Activated CD4-positive, alpha-beta T cell treated with anti-CD3 and anti-CD28 coated beads, Interleukin-2, amount 10 ng/mL, durations not matched to agents 24 days and 14 days (primary cell): ENCODE results near the gene PEX12. TPM values are rescaled to one million over a fixed set of nuclear protein-coding genes. Genes with fewer than 3 reads are reported as not detected.
"Not testable (repeated sequence)": the region's sequence is repeated elsewhere in the genome, so short reads cannot be mapped to it uniquely, and the experiment has no call there.

Source experiments
- DNase-seq: peaks from one replicate; pipeline ENCODE4 v3.0.0; 2022
- H3K27ac Mint-ChIP-seq: one replicate; pipeline ENCODE4 v1.8.0; 2022; ENCODE audit warnings: mild to moderate bottlenecking, mixed read lengths
- H3K27me3 Mint-ChIP-seq: one replicate; pipeline ENCODE4 v1.8.0; 2022; ENCODE audit warnings: mixed read lengths
- H3K36me3 Mint-ChIP-seq: one replicate; pipeline ENCODE4 v1.8.0; 2022; ENCODE audit warnings: low read depth, mild to moderate bottlenecking, mixed read lengths
- H3K4me1 Mint-ChIP-seq: one replicate; pipeline ENCODE4 v1.8.0; 2021; ENCODE audit warnings: mixed read lengths
- H3K4me3 Mint-ChIP-seq: one replicate; pipeline ENCODE4 v1.8.0; 2022; ENCODE audit warnings: mild to moderate bottlenecking, moderate library complexity, mixed read lengths
- H3K9me3 Mint-ChIP-seq: one replicate; pipeline ENCODE4 v1.8.0; 2021; ENCODE audit warnings: mixed read lengths
- intact Hi-C: fragments of 100-400 bp; cut with micrococcal nuclease; formaldehyde crosslinking; loops from one replicate; pipeline ENCODE4 v1.15.1; 2023
- total RNA-seq: library from RNA; stranded (reverse); gene quantifications from 2 replicates; pipeline ENCODE4 v1.2.3, GENCODE V29; 2022

PEX12 gene
- 4.5 and 4.8 TPM in 2 replicates for total RNA-seq

DNA sequence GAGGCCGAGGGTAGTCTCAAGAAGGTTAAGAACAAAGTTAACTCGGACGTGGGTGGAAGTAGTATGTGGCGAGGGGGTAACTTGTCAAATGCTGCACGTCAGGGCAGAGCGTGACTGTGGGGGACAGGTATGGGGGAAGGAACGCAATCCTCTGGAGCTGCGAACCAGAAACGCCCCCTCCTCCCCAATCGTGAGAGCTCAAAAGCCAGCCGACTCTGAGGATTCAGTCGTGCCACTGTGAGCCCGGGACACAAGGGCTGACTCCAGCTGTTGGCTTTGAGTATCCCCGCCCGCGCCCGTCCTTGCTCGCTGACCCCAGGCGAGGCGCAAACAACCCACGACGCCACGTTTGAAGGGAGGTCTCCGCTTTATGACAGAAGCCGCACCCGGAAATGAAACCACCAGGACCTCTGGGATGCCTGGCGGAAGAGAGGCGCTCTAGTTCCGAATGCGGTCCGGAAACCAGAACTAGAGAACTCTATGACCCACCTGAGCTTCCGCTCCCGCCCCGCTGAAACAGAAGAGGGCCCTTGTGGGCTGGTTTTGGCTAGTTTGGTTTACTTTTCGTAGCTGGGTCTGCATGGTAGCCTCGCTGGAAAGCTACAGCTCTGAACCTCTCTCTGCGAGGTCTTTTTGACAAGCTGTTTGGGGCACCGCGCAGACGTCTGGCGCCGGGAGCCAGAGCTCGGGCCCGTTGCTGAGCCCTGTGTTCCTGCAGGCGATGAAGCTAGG, at the start of gene PEX12:
Gene PEX12 (minus strand): TSS at position 375 of the 732 bp plus-strand sequence. CDS start 550 bp downstream, outside the sequence.
- intact Hi-C loops, result loop anchor here (1.0 kb wide), 2 partner anchors 9 to 10 kb away; partner anchors contain the start of gene AP2B1
- Mint-ChIP-seq H3K4me3 (peak within 1 kb of the TSS; percentile 94), H3K9me3 (no peaks in the 10 kb centered on the region), H3K4me1 (peaks cover 24% of the 10 kb centered on the region), H3K36me3 (peaks cover 14% of the 10 kb centered on the region), H3K27ac (peak within 1 kb of the TSS; percentile 91), H3K27me3 (peaks cover under 1% of the 10 kb centered on the region)
- peak; percentile 96 for DNase-seq

DNA sequence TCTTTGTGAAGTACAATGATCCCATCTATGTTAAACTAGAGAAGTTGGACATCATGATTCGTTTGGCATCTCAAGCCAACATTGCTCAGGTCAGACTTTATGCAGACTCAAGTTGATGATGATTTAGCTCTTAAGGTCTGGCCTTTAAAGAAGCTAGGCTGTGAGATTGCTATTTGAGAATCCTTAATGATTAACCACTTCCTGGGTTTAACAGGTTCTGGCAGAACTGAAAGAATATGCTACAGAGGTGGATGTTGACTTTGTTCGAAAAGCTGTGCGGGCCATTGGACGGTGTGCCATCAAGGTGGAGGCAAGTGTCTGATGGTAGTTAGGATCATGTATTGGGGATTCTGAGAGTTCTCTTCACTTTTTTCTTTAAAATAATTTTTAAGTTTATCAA, 49.0 kb upstream of the PEX12 start:
- Mint-ChIP-seq H3K9me3 (no peaks in the 10 kb centered on the region), H3K4me1 (peaks cover 6% of the 10 kb centered on the region), H3K27me3 (no peaks in the 10 kb centered on the region), H3K4me3 (no peak overlapping the region), H3K36me3 (peaks cover 48% of the 10 kb centered on the region), H3K27ac (no peak overlapping the region)
- intact Hi-C loops, result no loop called here
- no peak for DNase-seq

GRCh38 chr17:35621768-35622167, 43.4 kb upstream of the PEX12 start:
- no peak for DNase-seq
- Mint-ChIP-seq H3K9me3 (no peaks in the 10 kb centered on the region), H3K27me3 (no peaks in the 10 kb centered on the region), H3K36me3 (peaks cover 29% of the 10 kb centered on the region), H3K4me1 (no peaks in the 10 kb centered on the region), H3K4me3 (no peak overlapping the region), H3K27ac (no peak overlapping the region)
- intact Hi-C loops, result no loop called here

DNA sequence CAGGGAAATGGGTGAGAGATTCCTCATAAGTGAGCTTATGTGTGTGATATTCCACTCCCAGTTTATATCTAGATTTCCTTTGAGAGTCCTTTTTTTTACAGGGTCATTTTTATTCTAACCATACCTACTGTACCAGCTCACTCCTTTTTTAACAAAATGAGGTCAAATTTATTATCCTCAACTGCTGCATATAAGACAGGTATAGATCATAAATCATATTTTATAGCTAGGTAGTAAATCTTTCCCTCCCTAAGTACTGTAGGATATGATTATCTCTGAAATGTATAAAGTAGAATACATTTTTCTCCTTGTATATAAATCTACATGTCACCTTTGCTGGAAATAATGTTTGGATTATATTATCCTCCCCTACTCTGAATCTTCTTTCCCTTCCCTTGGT, 40.3 kb upstream of the PEX12 start:
- Mint-ChIP-seq H3K36me3 (peaks cover 12% of the 10 kb centered on the region), H3K9me3 (no peaks in the 10 kb centered on the region), H3K27ac (no peak overlapping the region), H3K4me3 (no peak overlapping the region), H3K27me3 (no peaks in the 10 kb centered on the region), H3K4me1 (no peaks in the 10 kb centered on the region)
- DNase-seq, result no peak
- intact Hi-C loops, result no loop called here

GRCh38 chr17:35617505-35617904, 39.1 kb upstream of the PEX12 start:
- Mint-ChIP-seq H3K4me1 (peaks cover 3% of the 10 kb centered on the region), H3K9me3 (no peaks in the 10 kb centered on the region), H3K27ac (no peak overlapping the region), H3K27me3 (no peaks in the 10 kb centered on the region), H3K4me3 (no peak overlapping the region), H3K36me3 (peaks cover 16% of the 10 kb centered on the region)
- intact Hi-C loops, result no loop called here
- DNase-seq, result no peak

DNA sequence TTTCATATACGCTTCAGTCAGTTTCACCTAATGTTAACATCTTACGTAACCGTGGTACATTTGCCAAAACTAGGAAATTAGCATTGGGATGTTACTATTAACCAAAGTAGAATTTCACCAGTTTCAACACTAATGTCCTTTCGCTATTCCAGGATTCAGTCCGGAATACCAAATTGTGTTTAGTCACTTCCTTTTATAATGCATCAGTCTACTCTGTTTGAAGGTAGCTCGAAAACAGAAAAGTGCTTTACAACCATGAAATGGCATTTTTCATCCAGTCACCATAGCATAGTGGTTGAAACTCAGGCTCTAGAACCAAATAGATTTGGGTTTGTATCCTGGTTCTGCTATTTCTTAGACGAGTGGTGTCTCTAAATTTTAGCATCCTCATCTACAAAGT, 38.2 kb upstream of the PEX12 start:
- Mint-ChIP-seq H3K4me3 (no peak overlapping the region), H3K27ac (no peak overlapping the region), H3K36me3 (peaks cover 24% of the 10 kb centered on the region), H3K27me3 (no peaks in the 10 kb centered on the region), H3K4me1 (peaks cover 3% of the 10 kb centered on the region), H3K9me3 (no peaks in the 10 kb centered on the region)
- intact Hi-C loops, result no loop called here
- DNase-seq, result no peak

DNA sequence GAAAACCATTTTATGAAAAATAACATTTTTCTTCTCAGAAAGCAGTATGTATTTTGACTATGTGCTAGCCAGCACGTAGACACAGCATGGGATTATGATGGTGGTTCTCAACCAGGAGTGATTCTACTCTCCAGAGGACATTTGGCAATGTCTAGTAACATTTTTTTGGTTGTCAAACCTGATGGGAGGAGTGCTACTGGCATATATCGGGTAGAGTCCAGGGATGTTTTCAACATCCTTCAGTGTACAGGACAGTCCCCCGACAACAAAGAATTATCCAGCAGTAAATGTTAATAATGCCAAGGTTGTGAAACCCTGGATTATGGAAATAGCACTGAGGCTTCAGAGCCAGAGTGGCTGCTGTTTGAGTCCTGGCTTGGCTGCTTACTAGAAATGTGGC, 36.4 kb upstream of the PEX12 start:
- Mint-ChIP-seq H3K9me3 (no peaks in the 10 kb centered on the region), H3K36me3 (peaks cover 25% of the 10 kb centered on the region), H3K4me3 (no peak overlapping the region), H3K4me1 (peaks cover 3% of the 10 kb centered on the region), H3K27me3 (no peaks in the 10 kb centered on the region), H3K27ac (no peak overlapping the region)
- intact Hi-C loops, result no loop called here
- DNase-seq, result no peak

DNA sequence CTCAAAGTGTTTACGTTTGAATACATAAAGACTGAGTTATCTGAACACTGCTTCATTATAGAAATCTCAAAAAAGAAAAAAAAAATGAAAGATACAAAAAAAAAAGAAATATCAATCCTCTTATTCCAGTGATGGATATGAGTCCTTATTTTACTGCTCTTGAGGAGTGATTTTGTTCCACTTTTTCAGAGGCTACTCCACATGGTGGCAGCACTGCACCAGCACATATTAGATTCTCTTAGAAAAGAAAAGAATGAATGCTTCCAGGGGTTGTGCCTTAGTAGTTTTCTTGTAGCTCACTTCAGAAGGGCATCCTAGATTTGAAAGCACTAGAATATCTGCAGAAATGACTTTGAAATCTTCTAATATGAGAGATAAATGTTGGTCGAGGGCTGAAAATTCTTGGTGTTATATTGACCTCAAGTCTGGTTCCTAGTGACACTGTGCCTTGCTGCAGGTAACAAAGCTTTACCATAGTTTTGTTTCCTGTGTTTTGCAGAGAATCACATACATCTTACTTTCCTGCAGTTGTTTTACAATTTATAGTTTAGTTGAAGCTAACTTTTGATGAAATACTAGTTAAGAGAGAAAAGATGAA, 34.7 kb upstream of the PEX12 start:
- H3K9me3 Mint-ChIP-seq, result no peaks in the 10 kb centered on the region
- H3K27me3 Mint-ChIP-seq, result no peaks in the 10 kb centered on the region
- intact Hi-C loops, result loop anchor here (1.0 kb wide), 1 partner anchor 134 kb away; no protein-coding TSS in a partner anchor
- DNase-seq, result peak; percentile 79
- no peak overlapping the region for H3K4me3 Mint-ChIP-seq
- H3K4me1 Mint-ChIP-seq, result peaks cover 3% of the 10 kb centered on the region
- no peak overlapping the region for H3K27ac Mint-ChIP-seq
- H3K36me3 Mint-ChIP-seq, result peaks cover 37% of the 10 kb centered on the region

- H3K27ac Mint-ChIP-seq, DNase-seq, H3K9me3 Mint-ChIP-seq, H3K27me3 Mint-ChIP-seq, H3K4me1 Mint-ChIP-seq, H3K4me3 Mint-ChIP-seq, intact Hi-C loops: not testable (repeated sequence)
- H3K36me3 Mint-ChIP-seq, result peaks cover 43% of the 10 kb centered on the region
Observed at GRCh38 chr17:35610746-35611145, 32.4 kb upstream of the PEX12 start.

GRCh38 chr17:35609831-35610230, 31.5 kb upstream of the PEX12 start:
- no peaks in the 10 kb centered on the region for H3K9me3 Mint-ChIP-seq
- H3K27ac Mint-ChIP-seq, result no peak overlapping the region
- peaks cover 47% of the 10 kb centered on the region for H3K36me3 Mint-ChIP-seq
- no peak for DNase-seq
- no peaks in the 10 kb centered on the region for H3K27me3 Mint-ChIP-seq
- intact Hi-C loops, result no loop called here
- peaks cover 3% of the 10 kb centered on the region for H3K4me1 Mint-ChIP-seq
- no peak overlapping the region for H3K4me3 Mint-ChIP-seq

DNA sequence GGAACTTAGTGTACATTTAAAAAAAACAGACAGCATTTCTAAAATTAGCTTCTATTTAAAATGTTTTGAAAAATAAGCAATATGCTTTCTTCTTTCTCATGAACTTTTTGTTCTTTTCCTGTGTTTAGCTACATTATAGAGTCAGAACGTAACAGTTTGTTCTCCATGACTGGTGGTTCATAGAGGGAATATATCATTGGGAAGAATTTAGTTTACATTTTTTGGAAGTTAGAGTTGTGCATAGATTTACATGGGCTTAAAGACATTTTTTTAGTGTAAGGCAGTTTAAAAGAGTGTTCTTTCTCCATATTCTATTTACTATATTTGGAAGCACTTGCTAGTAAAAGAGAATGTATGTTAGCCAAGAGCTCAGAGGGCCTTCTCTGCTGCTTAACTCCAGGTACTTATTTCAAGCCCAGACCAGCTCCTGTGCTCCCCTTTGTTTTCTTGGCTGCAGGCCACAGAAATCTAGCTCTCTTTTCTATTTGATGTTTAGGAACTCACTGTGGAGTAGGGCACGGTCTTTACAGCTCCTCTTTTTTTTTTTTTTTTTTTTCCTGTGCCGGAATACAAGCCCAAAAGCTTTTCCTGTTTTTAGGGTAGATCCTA, 29.0 kb upstream of the PEX12 start:
- H3K4me1 Mint-ChIP-seq, result no peaks in the 10 kb centered on the region
- intact Hi-C loops, result no loop called here
- H3K9me3 Mint-ChIP-seq, result no peaks in the 10 kb centered on the region
- peaks cover 53% of the 10 kb centered on the region for H3K36me3 Mint-ChIP-seq
- DNase-seq, result no peak
- no peaks in the 10 kb centered on the region for H3K27me3 Mint-ChIP-seq
- H3K4me3 Mint-ChIP-seq, result no peak overlapping the region
- no peak overlapping the region for H3K27ac Mint-ChIP-seq

DNA sequence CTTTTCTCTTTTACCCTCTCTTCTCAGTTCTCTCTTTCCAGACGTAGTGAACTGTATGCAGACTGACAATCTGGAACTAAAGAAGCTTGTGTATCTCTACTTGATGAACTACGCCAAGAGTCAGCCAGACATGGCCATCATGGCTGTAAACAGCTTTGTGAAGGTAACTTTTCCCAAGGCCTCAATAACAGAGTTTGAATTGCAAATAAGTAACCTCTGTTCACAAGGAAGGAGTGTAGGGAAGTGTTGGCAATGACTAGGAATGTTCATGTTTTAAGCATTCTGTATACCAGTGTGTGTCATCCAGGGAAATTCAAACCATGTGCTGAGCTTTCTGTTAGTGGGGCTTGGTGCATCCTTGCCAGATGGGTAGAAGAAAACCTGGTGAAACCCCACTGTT, 27.3 kb upstream of the PEX12 start:
- H3K36me3 Mint-ChIP-seq, result peaks cover 53% of the 10 kb centered on the region
- no peaks in the 10 kb centered on the region for H3K27me3 Mint-ChIP-seq
- H3K4me1 Mint-ChIP-seq, result no peaks in the 10 kb centered on the region
- no peak for DNase-seq
- H3K27ac Mint-ChIP-seq, result no peak overlapping the region
- H3K4me3 Mint-ChIP-seq, result no peak overlapping the region
- H3K9me3 Mint-ChIP-seq, result no peaks in the 10 kb centered on the region
- intact Hi-C loops, result no loop called here

GRCh38 chr17:35603674-35604073, 25.3 kb upstream of the PEX12 start:
- H3K36me3 Mint-ChIP-seq, result peaks cover 55% of the 10 kb centered on the region

GRCh38 chr17:35597604-35598003, 19.2 kb upstream of the PEX12 start:
- Mint-ChIP-seq H3K27ac (no peak overlapping the region), H3K4me3 (no peak overlapping the region), H3K9me3 (no peaks in the 10 kb centered on the region), H3K27me3 (no peaks in the 10 kb centered on the region), H3K4me1 (peaks cover 11% of the 10 kb centered on the region), H3K36me3 (peaks cover 61% of the 10 kb centered on the region)
- no peak for DNase-seq
- intact Hi-C loops, result no loop called here

More at GRCh38 chr17:35603674-35604073, 25.3 kb upstream of the PEX12 start:
- no peaks in the 10 kb centered on the region for H3K27me3 Mint-ChIP-seq
- intact Hi-C loops, result no loop called here
- no peak overlapping the region for H3K4me3 Mint-ChIP-seq
- DNase-seq, result no peak
- no peak overlapping the region for H3K27ac Mint-ChIP-seq
- H3K4me1 Mint-ChIP-seq, result peaks cover 2% of the 10 kb centered on the region
- H3K9me3 Mint-ChIP-seq, result no peaks in the 10 kb centered on the region
